IMR-90 (cell line): ENCODE measurements around the gene GOLGA6A.

ENCODE experiments used
- BHLHE40 ChIP-seq: fragments of 150-350 bp; IDR thresholded peaks from 2 replicates; pipeline ENCODE4 v1.6.1; 2016; ENCODE audit warnings: mild to moderate bottlenecking, low read depth, low read length
- CTCF ChIP-seq: conservative IDR thresholded peaks from 2 replicates; pipeline ENCODE4 v1.5.1; 2012; ENCODE audit warnings: mild to moderate bottlenecking, low read depth, low read length, improper control_type of control experiment
- MAZ ChIP-seq: IDR thresholded peaks from 2 replicates; pipeline ENCODE4 v1.6.1; 2012; ENCODE audit warnings: low read depth, mild to moderate bottlenecking, low read length, improper control_type of control experiment, moderate library complexity, borderline replicate concordance
- NFE2L2 ChIP-seq: fragments of 150-350 bp; IDR thresholded peaks from 2 replicates; pipeline ENCODE4 v1.6.1; 2016; ENCODE audit warnings: low read depth, mild to moderate bottlenecking, low read length
- POLR2A ChIP-seq: IDR thresholded peaks from 2 replicates; pipeline ENCODE4 v1.6.1; 2012; ENCODE audit warnings: mild to moderate bottlenecking, low read depth, low read length
- RFX5 ChIP-seq: IDR thresholded peaks from 2 replicates; pipeline ENCODE4 v1.8.0; 2012; ENCODE audit warnings: low read depth, mild to moderate bottlenecking, low read length, moderate library complexity
- USF2 ChIP-seq: fragments of 150-350 bp; IDR thresholded peaks from 2 replicates; pipeline ENCODE4 v1.6.1; 2017; ENCODE audit warnings: mild to moderate bottlenecking, antibody characterized with exemption, low read length, low read depth

GRCh38 chr15:74060251-74060650 is 22.1 kb downstream of the GOLGA6A start:
- TF ChIP-seq CTCF (no peak), POLR2A (no peak), BHLHE40 (no peak), NFE2L2 (no peak), USF2 (no peak), RFX5 (no peak), MAZ (no peak)
